Stimulated activated CD8-positive, alpha-beta memory T cell treated with anti-CD3 and anti-CD28 coated beads, Interleukin-7, amount 100 ng/mL, for 24 hours (primary cell): ENCODE measurements around the gene UTP25.
"Not testable (repeated sequence)": the region's sequence is repeated elsewhere in the genome, so short reads cannot be mapped to it uniquely, and the experiment has no call there.

Experiments used
- DNase-seq: peaks from one replicate; pipeline ENCODE4 v3.0.0-alpha.2; 2020; ENCODE audit warnings: low read depth

UTP25 gene, protein sequence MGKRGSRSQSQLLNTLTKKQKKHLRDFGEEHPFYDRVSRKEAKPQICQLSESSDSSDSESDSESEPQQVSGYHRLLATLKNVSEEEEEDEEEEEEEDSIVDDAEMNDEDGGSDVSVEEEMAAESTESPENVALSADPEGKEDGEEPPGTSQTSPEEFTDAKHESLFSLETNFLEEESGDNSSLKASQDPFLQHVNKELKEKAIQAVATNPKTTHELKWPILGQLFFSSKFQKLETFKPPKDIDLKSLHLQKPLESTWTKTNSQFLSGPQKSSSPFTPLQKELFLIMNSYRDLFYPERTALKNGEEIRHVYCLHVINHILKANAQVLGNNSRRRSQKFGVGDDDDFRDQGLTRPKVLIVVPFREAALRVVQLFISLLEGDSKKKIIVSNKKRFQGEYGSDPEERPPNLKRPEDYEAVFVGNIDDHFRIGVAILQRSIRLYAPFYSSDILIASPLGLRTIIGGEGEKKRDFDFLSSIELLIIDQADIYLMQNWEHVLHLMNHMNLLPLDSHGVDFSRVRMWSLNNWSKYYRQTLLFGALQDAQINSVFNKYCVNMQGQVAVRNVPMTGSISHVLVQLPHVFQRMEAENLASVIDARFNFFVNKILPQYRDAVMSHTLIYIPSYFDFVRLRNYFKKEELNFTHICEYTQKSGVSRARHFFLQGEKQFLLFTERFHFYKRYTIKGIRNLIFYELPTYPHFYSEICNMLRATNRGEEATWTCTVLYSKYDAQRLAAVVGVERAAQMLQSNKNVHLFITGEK

GRCh38 chr1:209827384-209828262 lies at the start of gene UTP25:
Gene UTP25 (plus strand): TSS chr1:209827972. CDS start chr1:209828064, 92 bp downstream.
- DNase-seq = peak; percentile 87

GRCh38 chr1:209778102-209778501 lies 49.7 kb upstream of the UTP25 start:
- no peak for DNase-seq

GRCh38 chr1:209780268-209780667 lies 47.5 kb upstream of the UTP25 start:
- DNase-seq = no peak

GRCh38 chr1:209783386-209783785 lies 44.4 kb upstream of the UTP25 start:
- DNase-seq = no peak

GRCh38 chr1:209784265-209785169 lies 43.3 kb upstream of the UTP25 start, which contains the start of gene C1orf74:
Gene C1orf74 (minus strand): TSS chr1:209784559. CDS start chr1:209783634, 925 bp downstream.
- DNase-seq = peak; percentile 99

DNA sequence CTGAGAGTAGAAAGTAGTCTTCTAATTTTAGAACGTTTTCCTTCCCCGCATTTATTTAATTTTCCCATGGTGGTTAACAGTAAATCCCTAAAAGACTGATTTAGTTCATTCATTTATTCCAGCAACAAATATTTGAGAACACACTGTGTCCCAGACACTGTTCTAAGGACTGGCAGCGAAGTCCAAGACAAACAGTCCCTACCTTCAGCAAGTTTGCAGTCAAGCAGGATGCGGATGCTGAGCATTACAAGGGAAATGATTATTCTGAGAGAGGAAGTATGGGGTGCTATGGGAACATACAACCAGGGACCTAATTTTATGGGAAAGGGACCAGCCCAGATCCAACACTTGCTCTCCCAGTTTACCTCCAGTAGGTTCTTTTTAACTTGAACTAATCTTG lies 42.2 kb upstream of the UTP25 start:
- no peak for DNase-seq

DNA sequence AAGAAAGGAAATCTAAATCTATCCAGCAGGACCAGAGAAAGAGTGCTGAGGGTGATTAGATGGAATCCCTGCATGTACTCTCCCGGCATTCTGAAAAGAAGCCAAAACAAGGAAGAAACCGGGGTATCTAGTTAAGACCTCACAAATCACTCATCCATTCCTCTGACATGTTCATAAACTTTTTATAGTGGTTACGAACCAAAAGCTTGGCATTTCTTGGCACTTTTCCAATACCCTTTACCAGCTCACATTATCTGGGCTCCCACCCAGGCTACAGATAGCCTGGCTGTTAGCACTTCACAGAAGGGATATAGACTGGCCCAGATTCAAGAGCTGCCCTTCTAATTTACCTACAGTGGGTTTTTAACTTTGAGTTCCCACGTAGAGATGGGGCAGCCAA lies 41.6 kb upstream of the UTP25 start:
- no peak for DNase-seq

- no peak for DNase-seq
Measured at GRCh38 chr1:209787551-209787950, 40.2 kb upstream of the UTP25 start.

GRCh38 chr1:209789245-209789644 lies 38.5 kb upstream of the UTP25 start:
- no peak for DNase-seq

GRCh38 chr1:209790286-209791193 lies 37.2 kb upstream of the UTP25 start:
- no peak for DNase-seq

GRCh38 chr1:209791920-209792319 lies 35.9 kb upstream of the UTP25 start:
- DNase-seq = no peak

GRCh38 chr1:209793711-209794110 lies 34.1 kb upstream of the UTP25 start:
- DNase-seq = not testable (repeated sequence)

- no peak for DNase-seq
Measured at GRCh38 chr1:209797978-209798639, 29.7 kb upstream of the UTP25 start.

- DNase-seq = no peak
Measured at GRCh38 chr1:209800984-209801834, 26.6 kb upstream of the UTP25 start.

GRCh38 chr1:209802117-209802779 lies 25.5 kb upstream of the UTP25 start:
- DNase-seq = no peak

DNA sequence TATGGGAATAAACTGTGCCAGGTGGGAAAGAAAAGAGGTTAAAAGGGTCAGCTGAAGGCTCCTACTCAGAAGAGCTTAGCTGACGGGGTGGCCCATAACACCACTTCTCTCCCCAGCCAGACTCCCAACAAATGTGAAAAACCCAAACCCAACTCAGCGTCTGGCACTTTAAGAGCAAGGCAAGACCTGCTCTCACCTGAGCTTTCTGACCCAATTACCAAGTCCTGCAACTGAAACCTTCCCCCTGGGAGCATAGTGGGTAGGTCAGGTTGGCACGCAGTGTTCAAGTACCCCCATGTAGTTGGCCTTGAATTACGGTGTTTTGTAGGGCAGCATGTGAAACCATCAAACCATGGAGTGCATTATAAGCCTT lies 25.0 kb upstream of the UTP25 start:
- no peak for DNase-seq

GRCh38 chr1:209803568-209803967 lies 24.2 kb upstream of the UTP25 start:
- no peak for DNase-seq

DNA sequence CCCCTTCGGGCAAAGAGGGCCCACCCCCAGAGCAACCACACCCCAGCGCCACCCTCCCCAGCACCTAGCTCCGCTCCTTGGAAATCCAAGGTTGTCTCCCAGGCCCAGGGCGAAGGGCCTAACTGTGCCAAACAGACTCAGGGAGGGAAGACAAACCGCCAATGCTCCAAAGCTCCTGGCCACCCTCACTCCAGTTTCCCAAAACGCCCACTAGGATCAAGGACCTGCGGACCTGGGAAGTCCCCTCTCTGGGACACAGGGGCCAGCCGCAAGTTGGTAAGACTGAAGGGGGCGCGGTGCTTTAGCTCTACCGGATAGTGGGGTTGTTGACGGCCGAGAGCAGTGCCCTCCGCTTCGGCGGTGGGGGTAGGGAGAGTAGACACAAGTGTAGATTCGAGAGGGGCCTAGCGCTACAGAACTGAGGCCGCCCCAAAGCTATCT lies 22.4 kb upstream of the UTP25 start:
- DNase-seq = no peak
